ENCODE data around the gene SPG7.

DNA sequence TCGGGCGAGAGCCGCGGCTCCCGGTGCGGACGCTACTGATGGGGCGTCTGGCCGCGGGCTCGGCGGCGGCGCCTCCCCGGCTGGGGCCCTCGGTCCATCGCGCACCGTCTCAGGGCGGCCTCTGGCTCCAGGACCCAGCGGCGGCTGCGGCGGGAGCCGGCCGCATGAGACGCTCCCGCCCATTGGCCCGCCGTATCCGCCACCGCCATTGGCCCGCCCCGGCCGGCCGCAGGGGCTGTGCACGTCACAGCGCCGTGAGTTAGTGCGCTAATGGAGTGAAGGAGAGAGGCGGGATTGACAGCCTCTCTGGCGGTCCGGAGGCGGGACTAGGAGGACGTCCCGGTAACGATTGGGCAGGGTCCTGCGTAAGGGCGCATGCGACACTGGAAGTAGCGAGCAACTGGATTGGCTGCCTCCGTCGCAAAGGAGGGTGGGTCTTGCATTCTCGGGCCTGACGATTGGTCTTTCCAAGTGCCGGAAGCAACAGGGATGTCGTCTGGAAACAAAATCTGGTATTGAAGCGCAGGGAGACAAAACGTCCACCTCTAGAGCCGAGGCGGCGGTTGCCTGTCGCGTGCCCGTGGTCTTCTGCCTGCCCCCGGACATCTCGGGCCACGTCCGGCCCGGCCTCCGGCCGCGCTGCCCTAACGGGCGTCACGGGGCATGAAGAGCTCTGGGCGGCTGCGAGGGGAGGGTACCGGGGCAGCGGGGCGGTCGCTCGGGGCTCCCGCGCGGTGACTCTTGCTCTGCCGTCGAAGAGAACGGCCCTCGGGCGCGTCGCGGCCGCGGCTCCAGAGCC lies 17.6 kb upstream of the SPG7 start, which contains the start of gene ANKRD11:
- TF ChIP-seq, protein P1, sequence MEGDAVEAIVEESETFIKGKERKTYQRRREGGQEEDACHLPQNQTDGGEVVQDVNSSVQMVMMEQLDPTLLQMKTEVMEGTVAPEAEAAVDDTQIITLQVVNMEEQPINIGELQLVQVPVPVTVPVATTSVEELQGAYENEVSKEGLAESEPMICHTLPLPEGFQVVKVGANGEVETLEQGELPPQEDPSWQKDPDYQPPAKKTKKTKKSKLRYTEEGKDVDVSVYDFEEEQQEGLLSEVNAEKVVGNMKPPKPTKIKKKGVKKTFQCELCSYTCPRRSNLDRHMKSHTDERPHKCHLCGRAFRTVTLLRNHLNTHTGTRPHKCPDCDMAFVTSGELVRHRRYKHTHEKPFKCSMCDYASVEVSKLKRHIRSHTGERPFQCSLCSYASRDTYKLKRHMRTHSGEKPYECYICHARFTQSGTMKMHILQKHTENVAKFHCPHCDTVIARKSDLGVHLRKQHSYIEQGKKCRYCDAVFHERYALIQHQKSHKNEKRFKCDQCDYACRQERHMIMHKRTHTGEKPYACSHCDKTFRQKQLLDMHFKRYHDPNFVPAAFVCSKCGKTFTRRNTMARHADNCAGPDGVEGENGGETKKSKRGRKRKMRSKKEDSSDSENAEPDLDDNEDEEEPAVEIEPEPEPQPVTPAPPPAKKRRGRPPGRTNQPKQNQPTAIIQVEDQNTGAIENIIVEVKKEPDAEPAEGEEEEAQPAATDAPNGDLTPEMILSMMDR (IDR thresholded peaks at IDR 0.05), result peak in 1 of 12 donors; percentile 7
- peak; percentile 63 to 85 for TF ChIP-seq POLR2A (IDR thresholded peaks at IDR 0.05)

Data from heart left ventricle (tissue), 13 donors.